ENCODE measurements around the gene IRF2.

Gene IRF2

DNA sequence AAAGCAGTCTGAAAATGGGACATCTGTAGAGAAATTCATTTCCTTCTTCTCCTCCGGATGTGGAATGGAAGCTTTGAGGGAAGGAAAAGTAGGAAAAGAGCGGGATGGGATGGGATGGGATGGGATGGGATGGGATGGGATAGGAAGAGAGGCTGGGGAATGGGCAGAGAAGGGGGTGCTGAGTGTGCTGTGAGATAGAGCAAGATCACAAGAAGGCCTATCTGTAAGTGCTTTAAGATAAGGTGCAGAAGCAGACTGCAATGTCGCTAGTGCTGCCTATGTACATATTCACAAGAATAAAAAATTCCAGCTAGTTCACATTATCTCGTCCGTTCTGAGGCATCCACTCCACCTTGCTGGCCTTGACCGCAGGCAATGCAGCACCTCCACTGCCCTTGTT lies 86.2 kb downstream of the IRF2 start:
- TF ChIP-seq ZFX (IDR thresholded peaks at IDR 0.05; ENCODE audit: borderline replicate concordance): no peak
- TF ChIP-seq, protein P1, sequence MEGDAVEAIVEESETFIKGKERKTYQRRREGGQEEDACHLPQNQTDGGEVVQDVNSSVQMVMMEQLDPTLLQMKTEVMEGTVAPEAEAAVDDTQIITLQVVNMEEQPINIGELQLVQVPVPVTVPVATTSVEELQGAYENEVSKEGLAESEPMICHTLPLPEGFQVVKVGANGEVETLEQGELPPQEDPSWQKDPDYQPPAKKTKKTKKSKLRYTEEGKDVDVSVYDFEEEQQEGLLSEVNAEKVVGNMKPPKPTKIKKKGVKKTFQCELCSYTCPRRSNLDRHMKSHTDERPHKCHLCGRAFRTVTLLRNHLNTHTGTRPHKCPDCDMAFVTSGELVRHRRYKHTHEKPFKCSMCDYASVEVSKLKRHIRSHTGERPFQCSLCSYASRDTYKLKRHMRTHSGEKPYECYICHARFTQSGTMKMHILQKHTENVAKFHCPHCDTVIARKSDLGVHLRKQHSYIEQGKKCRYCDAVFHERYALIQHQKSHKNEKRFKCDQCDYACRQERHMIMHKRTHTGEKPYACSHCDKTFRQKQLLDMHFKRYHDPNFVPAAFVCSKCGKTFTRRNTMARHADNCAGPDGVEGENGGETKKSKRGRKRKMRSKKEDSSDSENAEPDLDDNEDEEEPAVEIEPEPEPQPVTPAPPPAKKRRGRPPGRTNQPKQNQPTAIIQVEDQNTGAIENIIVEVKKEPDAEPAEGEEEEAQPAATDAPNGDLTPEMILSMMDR (IDR thresholded peaks at IDR 0.05): no peak
- H3K27ac ChIP-seq: no peak overlapping the region

DNA sequence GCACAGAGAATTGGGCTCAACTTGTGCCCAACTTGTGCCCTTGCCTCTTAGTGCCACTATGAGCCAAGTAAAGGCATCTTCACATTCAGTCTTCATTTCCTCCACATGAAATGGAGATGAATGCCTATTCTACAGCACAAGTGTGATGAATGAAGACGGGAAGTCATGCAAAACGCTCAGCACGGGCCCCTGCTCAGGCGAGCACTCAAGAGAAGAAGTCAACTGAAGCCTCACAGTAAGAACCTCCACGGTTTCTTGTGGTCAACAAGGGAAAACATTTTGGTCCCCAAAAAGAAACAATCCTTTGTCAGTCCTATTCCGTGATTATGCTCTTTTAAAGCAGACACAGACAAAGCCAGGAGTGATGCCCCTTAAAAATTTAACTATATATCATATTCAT lies 87.0 kb downstream of the IRF2 start:
- TF ChIP-seq, protein P1 (IDR thresholded peaks at IDR 0.05): no peak
- TF ChIP-seq ZFX (IDR thresholded peaks at IDR 0.05; ENCODE audit: borderline replicate concordance): no peak

DNA sequence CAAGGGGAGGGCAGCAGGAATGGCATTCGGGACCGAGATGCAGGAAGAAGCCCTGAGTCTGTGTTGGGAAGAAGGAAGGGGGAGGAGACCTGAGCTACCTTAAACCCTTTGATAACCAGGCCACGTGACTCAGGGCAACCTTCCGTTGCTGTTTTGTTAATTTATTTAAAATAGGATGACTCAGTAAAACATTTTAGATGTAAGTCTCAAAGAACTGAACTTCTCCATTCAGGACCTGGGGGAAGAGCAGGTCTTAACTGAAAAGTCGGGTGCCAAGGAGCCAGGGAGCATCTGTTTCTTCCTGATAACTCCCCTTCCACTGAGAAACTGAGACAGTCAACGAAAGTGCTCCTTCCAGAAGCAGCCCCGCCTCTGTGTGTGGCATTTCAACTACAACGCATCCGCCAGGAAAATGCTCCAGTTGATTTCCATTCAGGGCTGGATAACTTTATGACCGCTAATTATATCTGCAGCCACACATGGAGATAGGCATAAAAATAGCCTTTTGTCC lies 88.0 kb downstream of the IRF2 start:
- no peak for TF ChIP-seq ZFX (IDR thresholded peaks at IDR 0.05; ENCODE audit: borderline replicate concordance)
- TF ChIP-seq, protein P1 (IDR thresholded peaks at IDR 0.05): no peak
- no peak overlapping the region for H3K27ac ChIP-seq

More for the DNA sequence above, 87.0 kb downstream of the IRF2 start:
- no peak overlapping the region for H3K27ac ChIP-seq

DNA sequence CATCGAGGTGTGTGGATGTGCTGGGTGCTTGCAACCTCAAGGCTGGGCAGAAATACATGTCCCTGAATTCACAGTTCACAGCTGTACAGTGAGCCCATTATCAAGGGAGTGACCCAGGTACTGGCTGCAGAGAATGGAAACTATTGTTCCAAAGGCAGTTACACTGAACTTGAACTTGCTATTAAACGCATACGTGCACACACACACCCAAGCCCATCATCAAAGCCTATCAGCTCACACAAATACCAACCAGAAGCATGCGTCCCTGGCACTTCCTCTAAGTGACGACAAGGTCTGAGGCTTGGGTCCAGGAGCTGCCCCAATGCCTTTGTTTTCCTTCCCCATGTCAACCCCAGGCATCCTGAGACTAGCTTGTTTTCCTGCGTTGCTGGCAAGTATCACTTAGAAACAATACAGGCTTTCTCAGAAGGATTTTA lies 88.6 kb downstream of the IRF2 start:
- TF ChIP-seq ZFX (IDR thresholded peaks at IDR 0.05; ENCODE audit: borderline replicate concordance): no peak
- TF ChIP-seq, protein P1 (IDR thresholded peaks at IDR 0.05): no peak
- H3K27ac ChIP-seq: no peak overlapping the region

DNA sequence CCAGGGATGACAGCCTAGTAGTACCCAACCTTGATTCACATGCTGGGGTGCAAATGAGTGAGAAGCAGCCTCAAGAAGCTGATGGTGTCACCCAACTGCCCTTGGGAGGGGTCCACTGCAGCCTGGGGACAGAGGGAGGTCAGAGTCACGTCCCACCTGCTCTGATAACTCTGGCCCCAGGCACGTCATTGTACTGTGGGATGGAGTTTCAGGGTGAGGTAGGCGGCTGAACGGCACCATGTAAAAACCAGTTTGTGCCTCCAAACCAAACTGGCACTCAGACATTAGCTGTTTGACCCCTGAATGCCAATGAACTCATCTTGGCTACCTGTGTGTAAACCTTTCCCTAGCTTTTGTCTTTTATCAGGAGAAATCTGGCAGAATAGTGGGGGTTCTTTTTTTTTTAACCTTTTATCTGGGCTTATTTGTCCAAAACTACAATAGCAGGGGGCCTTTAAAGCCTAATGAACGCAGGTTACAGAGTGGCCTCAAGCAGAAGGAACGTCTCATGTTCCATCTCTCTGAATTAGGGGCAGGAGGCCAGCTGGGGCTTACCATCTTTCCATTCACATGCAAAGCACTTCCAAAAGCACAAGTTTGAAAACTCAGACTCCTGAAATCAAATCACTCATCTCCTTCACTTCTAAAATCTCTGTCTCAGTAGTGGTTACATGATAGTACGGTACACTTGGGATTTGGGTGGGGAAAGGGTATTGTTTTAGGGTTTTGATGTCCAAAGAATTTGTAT lies 89.4 kb downstream of the IRF2 start:
- TF ChIP-seq ZFX (IDR thresholded peaks at IDR 0.05; ENCODE audit: borderline replicate concordance): no peak
- TF ChIP-seq, protein P1 (IDR thresholded peaks at IDR 0.05): no peak
- no peak overlapping the region for H3K27ac ChIP-seq

DNA sequence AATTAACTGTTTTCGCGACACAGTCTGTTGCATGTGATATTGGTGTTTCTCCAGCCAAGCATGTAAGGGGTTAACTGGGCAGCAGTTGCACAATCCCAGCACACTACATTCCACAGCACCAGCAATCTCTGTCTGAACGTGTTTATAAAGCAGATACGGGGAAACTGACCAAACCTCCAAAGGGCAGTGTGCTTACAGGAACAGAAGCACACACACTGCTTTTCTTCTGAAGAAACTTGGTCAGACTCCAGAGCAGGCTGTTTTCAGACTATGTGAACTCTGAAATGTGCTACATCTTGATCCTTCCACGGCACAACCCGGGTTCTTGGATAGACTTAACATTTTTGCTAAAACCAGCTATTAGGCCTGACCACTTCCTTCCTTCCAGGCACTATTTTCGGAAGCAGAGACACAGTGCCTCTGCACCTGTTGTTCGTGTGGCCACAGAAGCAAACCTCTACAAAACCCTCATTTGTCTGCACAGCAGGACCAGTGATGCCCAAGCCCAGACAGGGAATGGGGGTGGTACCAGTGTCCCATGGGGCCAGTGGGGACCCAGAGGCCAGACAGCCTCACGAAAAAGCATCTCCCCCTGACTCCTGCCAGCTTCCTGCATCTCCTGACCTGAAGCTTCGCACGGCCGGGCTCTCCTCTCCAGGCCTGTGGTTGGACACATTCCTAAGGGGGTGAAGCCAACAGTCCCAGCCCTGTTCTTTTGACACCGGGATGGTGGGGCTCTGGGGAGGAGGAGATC lies 90.1 kb downstream of the IRF2 start:
- no peak overlapping the region for H3K27ac ChIP-seq
- TF ChIP-seq, protein P1 (IDR thresholded peaks at IDR 0.05): no peak
- no peak for TF ChIP-seq ZFX (IDR thresholded peaks at IDR 0.05; ENCODE audit: borderline replicate concordance)

Measured in 22Rv1 (cell line).